Neural cell (in vitro differentiated cells): Measurements from ENCODE around the gene MEF2A.

Experiments used
- CTCF ChIP-seq: fragments of 450-650 bp; IDR thresholded peaks from 2 replicates; pipeline ENCODE4 v1.5.1; 2014; ENCODE audit warnings: antibody characterized with exemption, mild to moderate bottlenecking, moderate library complexity; ENCODE audit not compliant: poor library complexity, severe bottlenecking
- EZH2 ChIP-seq: fragments of 200-600, 300-800 bp; shearing (Covaris generic), sonication (generic); IDR thresholded peaks from 2 replicates; pipeline ENCODE4 v1.6.1; 2014; ENCODE audit warnings: antibody characterized with exemption, low read length, borderline replicate concordance, mild to moderate bottlenecking; ENCODE audit not compliant: insufficient read depth, poor library complexity, severe bottlenecking
- REST ChIP-seq: IDR thresholded peaks from 2 replicates; pipeline ENCODE4 v1.6.1; 2012; ENCODE audit warnings: borderline replicate concordance

- no peak for TF ChIP-seq CTCF
- TF ChIP-seq EZH2, result no peak
- TF ChIP-seq REST, result no peak
These were observed 9.2 kb upstream of the MEF2A start for GRCh38 chr15:99556578-99556977.
